ENCODE measurements around the gene KRTDAP.

- TF ChIP-seq MAX (IDR thresholded peaks at IDR 0.05; ENCODE audit: low read depth) = no peak
- TF ChIP-seq ELF1 (IDR thresholded peaks at IDR 0.05) = no peak
- TF ChIP-seq MXI1 (IDR thresholded peaks at IDR 0.05; ENCODE audit: low read depth, low read length) = no peak
- TF ChIP-seq RAD21 (IDR thresholded peaks at IDR 0.05; ENCODE audit: low read length) = no peak
- no peak for TF ChIP-seq CTCF (IDR thresholded peaks at IDR 0.05)
These were observed 32.6 kb upstream of the KRTDAP start for GRCh38 chr19:35522745-35523327.

Measured in SK-N-SH (cell line).